ENCODE data around the gene ALG14. TPM values are rescaled to one million over a fixed set of nuclear protein-coding genes. Genes with fewer than 3 reads are reported as not detected.

The ALG14 gene
- total RNA-seq, 1 experiment from 2014 or later: 5.7 TPM

DNA sequence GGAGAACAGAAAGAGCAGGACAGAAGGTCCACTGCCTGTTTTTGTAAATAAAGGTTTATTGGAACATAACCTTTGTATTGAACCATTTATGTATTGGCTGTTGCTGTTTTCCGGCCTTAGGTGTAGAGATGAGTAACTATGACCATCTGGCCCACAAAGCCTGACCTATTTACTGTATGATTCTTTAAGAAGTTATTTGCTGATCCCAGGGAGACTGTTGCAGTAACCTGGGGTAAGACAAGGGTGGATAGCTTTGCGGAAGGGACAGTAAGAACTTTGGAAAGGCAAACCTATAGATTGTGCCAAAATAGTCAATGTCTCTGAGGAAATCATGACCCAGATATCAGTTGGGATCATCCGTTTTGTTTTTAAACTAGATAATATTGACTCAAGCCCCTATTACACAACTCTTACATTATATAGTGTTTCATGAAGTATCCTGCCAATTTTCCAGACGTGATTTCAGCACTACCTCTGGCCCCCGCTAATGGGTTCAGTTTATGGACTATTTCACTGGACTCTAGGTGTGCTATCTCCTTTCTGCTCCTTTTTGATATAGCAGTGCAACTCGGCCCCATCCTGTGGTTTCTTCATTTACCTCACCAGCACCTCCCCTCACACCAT, 23.6 kb upstream of the ALG14 start:
- ChIA-PET CTCF (no interaction called here), RAD21 (ENCODE audit: low non-redundant PET in 1 of 2, low total read pairs in 2 of 2, uncharacterized antibody in 2 of 2, unreplicated experiment in 2 of 2) (no interaction called here), POLR2A (no interaction called here)
- H2AFZ ChIP-seq (ENCODE audit: low read depth, low read length, poor library complexity, severe bottlenecking): no peak overlapping the region
- no peak overlapping the region for H3K27ac ChIP-seq (ENCODE audit: low read depth, low read length)
- intact Hi-C loops (cut with micrococcal nuclease): no loop called here
- no peaks in the 10 kb centered on the region for H3K36me3 ChIP-seq (ENCODE audit: control insufficient read depth in 1 of 2, insufficient read depth in 2 of 2, low read length in 2 of 2)
- H3K4me2 ChIP-seq (ENCODE audit: low read length): no peak overlapping the region
- no peaks in the 10 kb centered on the region for H4K20me1 ChIP-seq (ENCODE audit: insufficient read depth)
- BruUV-seq (replicated peaks): no TSS peak
- H3K9ac ChIP-seq (ENCODE audit: low read length): no peak overlapping the region
- H3K9me3 ChIP-seq (ENCODE audit: control insufficient read depth in 1 of 2, insufficient read depth in 1 of 2, low read depth in 1 of 2, low read length in 2 of 2): no peaks in the 10 kb centered on the region
- no peak for ATAC-seq
- TF ChIP-seq EZH2phosphoT487 (IDR thresholded peaks at IDR 0.05; ENCODE audit: borderline replicate concordance): no peak
- no peak for TF ChIP-seq JUND (IDR thresholded peaks at IDR 0.05)
- TF ChIP-seq, protein P1, sequence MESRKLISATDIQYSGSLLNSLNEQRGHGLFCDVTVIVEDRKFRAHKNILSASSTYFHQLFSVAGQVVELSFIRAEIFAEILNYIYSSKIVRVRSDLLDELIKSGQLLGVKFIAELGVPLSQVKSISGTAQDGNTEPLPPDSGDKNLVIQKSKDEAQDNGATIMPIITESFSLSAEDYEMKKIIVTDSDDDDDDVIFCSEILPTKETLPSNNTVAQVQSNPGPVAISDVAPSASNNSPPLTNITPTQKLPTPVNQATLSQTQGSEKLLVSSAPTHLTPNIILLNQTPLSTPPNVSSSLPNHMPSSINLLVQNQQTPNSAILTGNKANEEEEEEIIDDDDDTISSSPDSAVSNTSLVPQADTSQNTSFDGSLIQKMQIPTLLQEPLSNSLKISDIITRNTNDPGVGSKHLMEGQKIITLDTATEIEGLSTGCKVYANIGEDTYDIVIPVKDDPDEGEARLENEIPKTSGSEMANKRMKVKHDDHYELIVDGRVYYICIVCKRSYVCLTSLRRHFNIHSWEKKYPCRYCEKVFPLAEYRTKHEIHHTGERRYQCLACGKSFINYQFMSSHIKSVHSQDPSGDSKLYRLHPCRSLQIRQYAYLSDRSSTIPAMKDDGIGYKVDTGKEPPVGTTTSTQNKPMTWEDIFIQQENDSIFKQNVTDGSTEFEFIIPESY (IDR thresholded peaks at IDR 0.05; ENCODE audit: extremely low read depth, insufficient replicate concordance, low read length): no peak
- TF ChIP-seq ATF3 (IDR thresholded peaks at IDR 0.05): no peak
- TF ChIP-seq RAD21 (IDR thresholded peaks at IDR 0.05; ENCODE audit: low read depth): no peak
- TF ChIP-seq CEBPB (IDR thresholded peaks at IDR 0.05; ENCODE audit: low read depth): no peak
- TF ChIP-seq CTCF (IDR thresholded peaks at IDR 0.05 in 2 of 3, conservative IDR thresholded peaks at IDR 0.05 in 1 of 3; ENCODE audit: borderline replicate concordance in 1 of 3, insufficient read depth in 1 of 3, low read depth in 2 of 3, low read length in 2 of 3): no peak
- TF ChIP-seq SP1 (IDR thresholded peaks at IDR 0.05; ENCODE audit: low read depth): no peak
- TF ChIP-seq CBX3 (IDR thresholded peaks at IDR 0.05; ENCODE audit: low read depth): no peak
- TF ChIP-seq, protein P2, sequence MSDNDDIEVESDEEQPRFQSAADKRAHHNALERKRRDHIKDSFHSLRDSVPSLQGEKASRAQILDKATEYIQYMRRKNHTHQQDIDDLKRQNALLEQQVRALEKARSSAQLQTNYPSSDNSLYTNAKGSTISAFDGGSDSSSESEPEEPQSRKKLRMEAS (IDR thresholded peaks at IDR 0.05): no peak
- no peak for TF ChIP-seq TCF7L2 (IDR thresholded peaks at IDR 0.05; ENCODE audit: borderline replicate concordance, extremely low read depth, insufficient read depth, insufficient read length)
- TF ChIP-seq ELF1 (IDR thresholded peaks at IDR 0.05; ENCODE audit: borderline replicate concordance, low read depth): no peak
- TF ChIP-seq SIN3A (IDR thresholded peaks at IDR 0.05; ENCODE audit: low read depth): no peak
- TF ChIP-seq, protein P3, sequence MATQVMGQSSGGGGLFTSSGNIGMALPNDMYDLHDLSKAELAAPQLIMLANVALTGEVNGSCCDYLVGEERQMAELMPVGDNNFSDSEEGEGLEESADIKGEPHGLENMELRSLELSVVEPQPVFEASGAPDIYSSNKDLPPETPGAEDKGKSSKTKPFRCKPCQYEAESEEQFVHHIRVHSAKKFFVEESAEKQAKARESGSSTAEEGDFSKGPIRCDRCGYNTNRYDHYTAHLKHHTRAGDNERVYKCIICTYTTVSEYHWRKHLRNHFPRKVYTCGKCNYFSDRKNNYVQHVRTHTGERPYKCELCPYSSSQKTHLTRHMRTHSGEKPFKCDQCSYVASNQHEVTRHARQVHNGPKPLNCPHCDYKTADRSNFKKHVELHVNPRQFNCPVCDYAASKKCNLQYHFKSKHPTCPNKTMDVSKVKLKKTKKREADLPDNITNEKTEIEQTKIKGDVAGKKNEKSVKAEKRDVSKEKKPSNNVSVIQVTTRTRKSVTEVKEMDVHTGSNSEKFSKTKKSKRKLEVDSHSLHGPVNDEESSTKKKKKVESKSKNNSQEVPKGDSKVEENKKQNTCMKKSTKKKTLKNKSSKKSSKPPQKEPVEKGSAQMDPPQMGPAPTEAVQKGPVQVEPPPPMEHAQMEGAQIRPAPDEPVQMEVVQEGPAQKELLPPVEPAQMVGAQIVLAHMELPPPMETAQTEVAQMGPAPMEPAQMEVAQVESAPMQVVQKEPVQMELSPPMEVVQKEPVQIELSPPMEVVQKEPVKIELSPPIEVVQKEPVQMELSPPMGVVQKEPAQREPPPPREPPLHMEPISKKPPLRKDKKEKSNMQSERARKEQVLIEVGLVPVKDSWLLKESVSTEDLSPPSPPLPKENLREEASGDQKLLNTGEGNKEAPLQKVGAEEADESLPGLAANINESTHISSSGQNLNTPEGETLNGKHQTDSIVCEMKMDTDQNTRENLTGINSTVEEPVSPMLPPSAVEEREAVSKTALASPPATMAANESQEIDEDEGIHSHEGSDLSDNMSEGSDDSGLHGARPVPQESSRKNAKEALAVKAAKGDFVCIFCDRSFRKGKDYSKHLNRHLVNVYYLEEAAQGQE (IDR thresholded peaks at IDR 0.05; ENCODE audit: low read depth): no peak
- TF ChIP-seq EGR1 (IDR thresholded peaks at IDR 0.05; ENCODE audit: low read depth): no peak
- TF ChIP-seq SRF (IDR thresholded peaks at IDR 0.05; ENCODE audit: low read depth): no peak
- no peak for TF ChIP-seq ZNF274 (IDR thresholded peaks at IDR 0.05; ENCODE audit: low read depth, low read length)
- H3K4me3 ChIP-seq (replicated peaks in 1 of 2; ENCODE audit: low read depth in 1 of 2, low read length in 2 of 2): no peak overlapping the region
- DNase-seq (ENCODE audit: low read depth, low spot score): no peak
- H3K79me2 ChIP-seq (ENCODE audit: insufficient read depth, low read length): no peaks in the 10 kb centered on the region
- H3K4me1 ChIP-seq (ENCODE audit: control insufficient read depth in 1 of 2, insufficient read depth in 2 of 2, low read length in 2 of 2): no peaks in the 10 kb centered on the region
- H3K9me2 ChIP-seq (ENCODE audit: insufficient read depth): peaks cover 2% of the 10 kb centered on the region; the same call in 1 of the 2 replicates
- no peaks in the 10 kb centered on the region; the same call in 1 of the 2 replicates for H3K27me3 ChIP-seq (ENCODE audit: insufficient read depth, low read length)

All from HCT116 (cell line).